ENCODE results near the gene MXD1.

DNA sequence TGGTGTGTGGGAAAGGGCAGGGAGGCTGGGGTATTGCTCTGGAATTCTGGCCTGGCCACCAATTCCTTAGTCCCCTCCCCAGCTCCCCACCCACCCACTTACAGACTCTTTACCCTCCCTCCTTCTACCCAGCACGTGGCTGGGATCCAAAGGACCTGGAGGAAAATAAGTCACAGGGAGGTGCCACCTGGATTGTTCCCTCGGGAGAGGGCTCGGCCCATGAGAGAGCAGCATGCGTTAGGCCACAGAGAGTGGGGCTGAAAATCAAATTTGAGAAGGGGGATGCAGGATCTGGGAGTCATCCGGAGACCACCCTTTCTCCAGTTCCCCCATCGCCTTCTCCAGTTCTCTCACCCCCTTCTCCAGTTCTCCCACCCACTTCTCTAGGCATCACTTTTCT lies 43.6 kb downstream of the MXD1 start:
- TF ChIP-seq, protein P1, sequence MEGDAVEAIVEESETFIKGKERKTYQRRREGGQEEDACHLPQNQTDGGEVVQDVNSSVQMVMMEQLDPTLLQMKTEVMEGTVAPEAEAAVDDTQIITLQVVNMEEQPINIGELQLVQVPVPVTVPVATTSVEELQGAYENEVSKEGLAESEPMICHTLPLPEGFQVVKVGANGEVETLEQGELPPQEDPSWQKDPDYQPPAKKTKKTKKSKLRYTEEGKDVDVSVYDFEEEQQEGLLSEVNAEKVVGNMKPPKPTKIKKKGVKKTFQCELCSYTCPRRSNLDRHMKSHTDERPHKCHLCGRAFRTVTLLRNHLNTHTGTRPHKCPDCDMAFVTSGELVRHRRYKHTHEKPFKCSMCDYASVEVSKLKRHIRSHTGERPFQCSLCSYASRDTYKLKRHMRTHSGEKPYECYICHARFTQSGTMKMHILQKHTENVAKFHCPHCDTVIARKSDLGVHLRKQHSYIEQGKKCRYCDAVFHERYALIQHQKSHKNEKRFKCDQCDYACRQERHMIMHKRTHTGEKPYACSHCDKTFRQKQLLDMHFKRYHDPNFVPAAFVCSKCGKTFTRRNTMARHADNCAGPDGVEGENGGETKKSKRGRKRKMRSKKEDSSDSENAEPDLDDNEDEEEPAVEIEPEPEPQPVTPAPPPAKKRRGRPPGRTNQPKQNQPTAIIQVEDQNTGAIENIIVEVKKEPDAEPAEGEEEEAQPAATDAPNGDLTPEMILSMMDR (conservative IDR thresholded peaks at IDR 0.05), result no peak
- no peak for TF ChIP-seq ZFX (IDR thresholded peaks at IDR 0.05)
